ENCODE measurements around the gene SNTG2.

DNA sequence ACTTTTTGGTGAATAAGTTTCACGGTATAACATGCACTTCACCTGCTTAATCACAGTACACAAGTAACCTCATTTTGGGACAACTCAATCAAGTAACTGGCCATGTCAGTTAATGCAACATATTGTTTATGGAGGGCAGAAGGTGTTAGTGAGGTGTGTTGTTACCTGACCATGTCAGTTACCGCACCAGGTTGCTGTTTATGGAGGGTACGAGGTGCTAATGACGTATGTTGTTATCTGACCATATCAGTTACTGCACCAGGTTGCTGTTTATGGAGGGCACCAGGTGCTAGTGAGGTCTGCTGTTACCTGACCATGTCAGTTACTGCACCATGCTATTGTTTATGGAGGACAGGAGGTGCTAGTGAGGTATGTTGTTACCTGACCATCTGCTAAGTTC, 327.5 kb downstream of the SNTG2 start:
- TF ChIP-seq RAD21 (IDR thresholded peaks at IDR 0.05), result no peak
- TF ChIP-seq, protein P1, sequence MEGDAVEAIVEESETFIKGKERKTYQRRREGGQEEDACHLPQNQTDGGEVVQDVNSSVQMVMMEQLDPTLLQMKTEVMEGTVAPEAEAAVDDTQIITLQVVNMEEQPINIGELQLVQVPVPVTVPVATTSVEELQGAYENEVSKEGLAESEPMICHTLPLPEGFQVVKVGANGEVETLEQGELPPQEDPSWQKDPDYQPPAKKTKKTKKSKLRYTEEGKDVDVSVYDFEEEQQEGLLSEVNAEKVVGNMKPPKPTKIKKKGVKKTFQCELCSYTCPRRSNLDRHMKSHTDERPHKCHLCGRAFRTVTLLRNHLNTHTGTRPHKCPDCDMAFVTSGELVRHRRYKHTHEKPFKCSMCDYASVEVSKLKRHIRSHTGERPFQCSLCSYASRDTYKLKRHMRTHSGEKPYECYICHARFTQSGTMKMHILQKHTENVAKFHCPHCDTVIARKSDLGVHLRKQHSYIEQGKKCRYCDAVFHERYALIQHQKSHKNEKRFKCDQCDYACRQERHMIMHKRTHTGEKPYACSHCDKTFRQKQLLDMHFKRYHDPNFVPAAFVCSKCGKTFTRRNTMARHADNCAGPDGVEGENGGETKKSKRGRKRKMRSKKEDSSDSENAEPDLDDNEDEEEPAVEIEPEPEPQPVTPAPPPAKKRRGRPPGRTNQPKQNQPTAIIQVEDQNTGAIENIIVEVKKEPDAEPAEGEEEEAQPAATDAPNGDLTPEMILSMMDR (IDR thresholded peaks at IDR 0.05; ENCODE audit: low read depth, low read length, missing input control), result no peak
- TF ChIP-seq, protein P2, sequence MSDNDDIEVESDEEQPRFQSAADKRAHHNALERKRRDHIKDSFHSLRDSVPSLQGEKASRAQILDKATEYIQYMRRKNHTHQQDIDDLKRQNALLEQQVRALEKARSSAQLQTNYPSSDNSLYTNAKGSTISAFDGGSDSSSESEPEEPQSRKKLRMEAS (IDR thresholded peaks at IDR 0.05), result no peak
- TF ChIP-seq, protein P3, sequence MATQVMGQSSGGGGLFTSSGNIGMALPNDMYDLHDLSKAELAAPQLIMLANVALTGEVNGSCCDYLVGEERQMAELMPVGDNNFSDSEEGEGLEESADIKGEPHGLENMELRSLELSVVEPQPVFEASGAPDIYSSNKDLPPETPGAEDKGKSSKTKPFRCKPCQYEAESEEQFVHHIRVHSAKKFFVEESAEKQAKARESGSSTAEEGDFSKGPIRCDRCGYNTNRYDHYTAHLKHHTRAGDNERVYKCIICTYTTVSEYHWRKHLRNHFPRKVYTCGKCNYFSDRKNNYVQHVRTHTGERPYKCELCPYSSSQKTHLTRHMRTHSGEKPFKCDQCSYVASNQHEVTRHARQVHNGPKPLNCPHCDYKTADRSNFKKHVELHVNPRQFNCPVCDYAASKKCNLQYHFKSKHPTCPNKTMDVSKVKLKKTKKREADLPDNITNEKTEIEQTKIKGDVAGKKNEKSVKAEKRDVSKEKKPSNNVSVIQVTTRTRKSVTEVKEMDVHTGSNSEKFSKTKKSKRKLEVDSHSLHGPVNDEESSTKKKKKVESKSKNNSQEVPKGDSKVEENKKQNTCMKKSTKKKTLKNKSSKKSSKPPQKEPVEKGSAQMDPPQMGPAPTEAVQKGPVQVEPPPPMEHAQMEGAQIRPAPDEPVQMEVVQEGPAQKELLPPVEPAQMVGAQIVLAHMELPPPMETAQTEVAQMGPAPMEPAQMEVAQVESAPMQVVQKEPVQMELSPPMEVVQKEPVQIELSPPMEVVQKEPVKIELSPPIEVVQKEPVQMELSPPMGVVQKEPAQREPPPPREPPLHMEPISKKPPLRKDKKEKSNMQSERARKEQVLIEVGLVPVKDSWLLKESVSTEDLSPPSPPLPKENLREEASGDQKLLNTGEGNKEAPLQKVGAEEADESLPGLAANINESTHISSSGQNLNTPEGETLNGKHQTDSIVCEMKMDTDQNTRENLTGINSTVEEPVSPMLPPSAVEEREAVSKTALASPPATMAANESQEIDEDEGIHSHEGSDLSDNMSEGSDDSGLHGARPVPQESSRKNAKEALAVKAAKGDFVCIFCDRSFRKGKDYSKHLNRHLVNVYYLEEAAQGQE (IDR thresholded peaks at IDR 0.05), result no peak
